Right atrium auricular region (tissue), 2 donors: ENCODE data around the gene RAD51AP2. TPM values are rescaled to one million over a fixed set of nuclear protein-coding genes. Genes with fewer than 3 reads are reported as not detected.

Experiments used
- DNase-seq: peaks from one replicate; pipeline ENCODE4 v3.0.0-alpha.2; 2019; ENCODE audit warnings: low spot score
- H3K27ac ChIP-seq, 2 donors: fragments of 200-600 bp; sonication (generic); 1 replicate in 1 of 2; 2 replicates in 1 of 2; pipeline ENCODE4 v1.5.1; 2016 to 2019
- H3K27me3 ChIP-seq, 2 donors: fragments of 200-600 bp; sonication (generic); one replicate each; pipeline versions ENCODE4 v1.5.1 to v1.6.0; 2017 to 2019
- H3K36me3 ChIP-seq: fragments of 200-600 bp; sonication (generic); one replicate; pipeline ENCODE4 v1.5.1; 2016
- H3K4me1 ChIP-seq, 2 donors: fragments of 200-600 bp; sonication (generic); one replicate each; pipeline versions ENCODE4 v1.5.1 to v1.6.0; 2017 to 2019
- H3K4me3 ChIP-seq, 2 donors: fragments of 200-600 bp; sonication (generic); 1 replicate in 1 of 2; 2 replicates in 1 of 2; pipeline ENCODE4 v1.5.1; 2017 to 2019; ENCODE audit warnings: mild to moderate bottlenecking in 1 of 2, moderate library complexity in 1 of 2
- H3K9me3 ChIP-seq, 2 donors: fragments of 200-600 bp; sonication (generic); one replicate each; pipeline ENCODE4 v1.5.1; 2019
- total RNA-seq, 2 donors: library from RNA; depleted of rRNA; stranded (reverse); fragments of >200 nt; gene quantifications; one replicate each; pipeline ENCODE4 v1.1.0, GENCODE V29; 2016
- TF ChIP-seq, protein P1 (sequence below), 2 donors: fragments of 200-600 bp; sonication (generic); IDR thresholded peaks; one replicate each; pipeline ENCODE4 v1.5.1; 2019; ENCODE audit warnings: antibody characterized with exemption in 2 of 2

Gene RAD51AP2
- total RNA-seq, 2 donors from 2014 or later: 0.22 to 0.28 TPM

DNA sequence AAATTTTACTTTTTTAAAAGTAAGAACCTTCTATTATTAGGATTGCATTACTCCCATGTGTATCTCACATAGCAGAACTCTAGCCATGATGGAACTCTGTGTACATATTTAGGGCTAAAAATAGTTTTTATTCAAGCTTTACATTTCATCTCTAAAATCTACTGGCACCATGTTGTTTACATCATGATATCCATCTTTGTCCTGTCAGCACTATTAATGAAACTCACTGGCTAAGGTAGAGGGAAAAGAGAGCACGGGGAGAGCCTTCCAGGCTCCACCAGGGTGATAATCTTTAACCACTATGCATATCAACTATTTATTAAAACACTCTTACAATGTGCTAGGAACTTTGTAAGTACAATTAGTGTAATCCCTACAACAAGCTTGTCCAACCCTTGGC lies 34.7 kb downstream of the RAD51AP2 start:
- TF ChIP-seq, protein P1, sequence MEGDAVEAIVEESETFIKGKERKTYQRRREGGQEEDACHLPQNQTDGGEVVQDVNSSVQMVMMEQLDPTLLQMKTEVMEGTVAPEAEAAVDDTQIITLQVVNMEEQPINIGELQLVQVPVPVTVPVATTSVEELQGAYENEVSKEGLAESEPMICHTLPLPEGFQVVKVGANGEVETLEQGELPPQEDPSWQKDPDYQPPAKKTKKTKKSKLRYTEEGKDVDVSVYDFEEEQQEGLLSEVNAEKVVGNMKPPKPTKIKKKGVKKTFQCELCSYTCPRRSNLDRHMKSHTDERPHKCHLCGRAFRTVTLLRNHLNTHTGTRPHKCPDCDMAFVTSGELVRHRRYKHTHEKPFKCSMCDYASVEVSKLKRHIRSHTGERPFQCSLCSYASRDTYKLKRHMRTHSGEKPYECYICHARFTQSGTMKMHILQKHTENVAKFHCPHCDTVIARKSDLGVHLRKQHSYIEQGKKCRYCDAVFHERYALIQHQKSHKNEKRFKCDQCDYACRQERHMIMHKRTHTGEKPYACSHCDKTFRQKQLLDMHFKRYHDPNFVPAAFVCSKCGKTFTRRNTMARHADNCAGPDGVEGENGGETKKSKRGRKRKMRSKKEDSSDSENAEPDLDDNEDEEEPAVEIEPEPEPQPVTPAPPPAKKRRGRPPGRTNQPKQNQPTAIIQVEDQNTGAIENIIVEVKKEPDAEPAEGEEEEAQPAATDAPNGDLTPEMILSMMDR (IDR thresholded peaks at IDR 0.05): no peak

DNA sequence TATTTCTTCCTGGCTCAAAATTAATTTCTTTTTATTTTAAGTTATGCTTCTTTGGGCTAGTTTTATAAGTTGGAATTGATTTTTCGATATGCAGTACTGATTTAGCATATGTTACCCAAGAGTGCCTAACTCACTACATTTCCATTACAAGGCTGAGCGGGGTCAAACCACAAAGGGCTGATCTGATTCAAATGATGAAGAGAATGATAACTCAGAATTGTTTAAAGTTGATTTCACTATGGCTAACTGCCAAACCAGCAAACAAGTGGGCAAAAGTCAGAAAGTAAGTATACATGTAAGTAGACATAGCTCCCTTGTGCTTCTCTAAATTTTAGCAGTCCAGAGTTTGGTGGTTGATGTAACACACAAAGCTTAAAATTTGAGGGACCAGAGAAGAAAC lies 35.6 kb downstream of the RAD51AP2 start:
- DNase-seq: no peak
- no peaks in the 10 kb centered on the region for H3K4me1 ChIP-seq
- no peak overlapping the region for H3K4me3 ChIP-seq
- no peak overlapping the region for H3K27ac ChIP-seq
- no peaks in the 10 kb centered on the region for H3K36me3 ChIP-seq
- H3K27me3 ChIP-seq: no peaks in the 10 kb centered on the region
- TF ChIP-seq, protein P1 (IDR thresholded peaks at IDR 0.05): no peak
- no peaks in the 10 kb centered on the region for H3K9me3 ChIP-seq

More for the DNA sequence above, 34.7 kb downstream of the RAD51AP2 start:
- H3K4me1 ChIP-seq: no peaks in the 10 kb centered on the region
- no peak overlapping the region for H3K27ac ChIP-seq
- no peak overlapping the region for H3K4me3 ChIP-seq
- no peak for DNase-seq
- H3K36me3 ChIP-seq: no peaks in the 10 kb centered on the region
- no peaks in the 10 kb centered on the region for H3K27me3 ChIP-seq
- H3K9me3 ChIP-seq: no peaks in the 10 kb centered on the region

DNA sequence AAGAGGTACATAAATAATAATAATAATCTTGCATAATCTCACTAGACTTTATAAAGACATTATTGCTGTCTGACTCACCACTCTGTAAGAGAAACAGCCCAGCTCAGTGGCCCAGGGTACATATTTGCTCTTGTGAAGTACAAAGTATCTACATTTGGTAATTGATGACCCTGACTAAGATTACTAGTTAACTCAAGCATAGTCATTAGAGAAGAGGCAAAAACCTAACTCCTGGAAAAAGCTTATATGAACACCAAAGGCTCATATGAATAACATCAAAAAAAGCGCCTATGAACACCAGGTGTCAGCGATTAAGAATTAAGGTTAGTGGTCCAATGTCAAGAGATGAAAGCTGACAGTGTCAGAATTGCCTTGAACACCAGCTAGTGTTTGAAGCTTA lies 38.4 kb downstream of the RAD51AP2 start:
- H3K9me3 ChIP-seq: no peaks in the 10 kb centered on the region
- no peaks in the 10 kb centered on the region for H3K27me3 ChIP-seq
- H3K4me3 ChIP-seq: no peak overlapping the region
- no peak overlapping the region for H3K27ac ChIP-seq
- TF ChIP-seq, protein P1 (IDR thresholded peaks at IDR 0.05): no peak
- DNase-seq: no peak
- no peaks in the 10 kb centered on the region for H3K4me1 ChIP-seq
- H3K36me3 ChIP-seq: no peaks in the 10 kb centered on the region

DNA sequence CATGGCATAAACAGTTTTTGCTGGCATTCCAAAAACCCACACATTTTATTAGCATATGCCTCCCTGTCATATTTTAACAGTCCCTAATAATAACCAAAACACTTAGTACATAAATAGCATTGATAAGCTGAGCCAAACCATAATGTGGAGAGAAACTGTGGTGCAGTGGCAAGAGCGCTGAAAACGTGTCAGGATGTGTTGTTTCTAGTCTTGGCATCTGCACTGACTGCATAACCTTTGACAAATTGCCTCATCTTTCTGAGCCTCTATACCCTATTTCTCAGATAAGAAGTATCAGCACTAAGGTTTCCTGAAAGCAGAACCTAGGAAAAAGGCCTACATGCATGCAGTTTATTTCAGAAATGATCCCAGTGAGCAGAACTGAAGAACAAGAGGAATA lies 41.4 kb downstream of the RAD51AP2 start:
- H3K36me3 ChIP-seq: no peaks in the 10 kb centered on the region
- H3K4me3 ChIP-seq: no peak overlapping the region
- H3K27me3 ChIP-seq: no peaks in the 10 kb centered on the region
- TF ChIP-seq, protein P1 (IDR thresholded peaks at IDR 0.05): no peak
- no peak for DNase-seq
- H3K4me1 ChIP-seq: no peaks in the 10 kb centered on the region
- H3K27ac ChIP-seq: peak overlapping the region in 1 of 2 donors; percentile 37
- H3K9me3 ChIP-seq: no peaks in the 10 kb centered on the region

DNA sequence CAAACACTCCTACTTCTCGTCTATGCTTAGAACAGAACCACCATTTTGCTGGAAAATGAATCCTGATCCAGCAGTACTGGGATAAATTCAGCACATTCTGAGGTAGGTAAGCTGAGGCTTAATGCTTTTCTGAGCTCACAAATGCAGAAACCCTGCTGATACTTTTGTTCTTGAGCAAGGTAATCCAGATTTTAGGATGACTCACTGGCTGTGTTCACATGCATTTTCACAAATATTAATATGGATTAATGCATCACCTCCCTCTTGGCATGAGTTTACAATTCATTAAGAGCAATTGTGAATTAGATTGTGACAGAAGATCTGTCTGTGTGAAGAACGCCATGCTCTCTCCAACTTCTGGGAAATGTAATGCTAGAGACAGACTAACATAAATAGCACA lies 42.2 kb downstream of the RAD51AP2 start:
- TF ChIP-seq, protein P1 (IDR thresholded peaks at IDR 0.05): no peak

DNA sequence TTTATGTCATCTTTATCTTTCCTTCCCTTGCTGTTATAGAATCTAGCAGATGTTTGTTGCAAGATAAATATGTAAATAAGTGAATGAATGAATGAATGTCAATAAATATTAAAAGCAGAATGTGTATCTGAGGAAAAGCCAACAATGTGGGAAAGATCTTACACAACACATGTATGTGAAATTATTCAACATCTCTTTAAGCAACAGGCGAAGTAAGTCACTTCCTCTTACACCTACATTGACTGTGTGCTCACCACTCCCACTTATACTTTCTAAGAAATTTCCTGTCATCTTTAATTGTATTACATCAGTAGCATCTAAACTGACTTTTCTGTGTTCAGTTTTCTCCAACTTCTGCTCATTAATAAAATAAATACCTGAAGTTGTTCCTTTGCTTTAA lies 43.0 kb downstream of the RAD51AP2 start:
- peaks cover 0 to 10% of the 10 kb centered on the region in 2 donors for H3K9me3 ChIP-seq
- H3K27me3 ChIP-seq: no peaks in the 10 kb centered on the region
- H3K36me3 ChIP-seq: no peaks in the 10 kb centered on the region
- no peak overlapping the region for H3K27ac ChIP-seq
- no peaks in the 10 kb centered on the region for H3K4me1 ChIP-seq
- TF ChIP-seq, protein P1 (IDR thresholded peaks at IDR 0.05): no peak
- DNase-seq: no peak
- no peak overlapping the region for H3K4me3 ChIP-seq

More for the DNA sequence above, 42.2 kb downstream of the RAD51AP2 start:
- peaks cover 0 to 2% of the 10 kb centered on the region in 2 donors for H3K9me3 ChIP-seq
- DNase-seq: no peak
- H3K36me3 ChIP-seq: no peaks in the 10 kb centered on the region
- H3K4me1 ChIP-seq: no peaks in the 10 kb centered on the region
- no peak overlapping the region for H3K4me3 ChIP-seq
- no peak overlapping the region for H3K27ac ChIP-seq
- H3K27me3 ChIP-seq: no peaks in the 10 kb centered on the region
